Measurements from ENCODE around the gene XPR1. TPM values are rescaled to one million over a fixed set of nuclear protein-coding genes. Genes with fewer than 3 reads are reported as not detected.

Gene XPR1
- total RNA-seq, 4 donors from 2014 or later, result 29.4 to 42.2 (median 33.7) TPM

DNA sequence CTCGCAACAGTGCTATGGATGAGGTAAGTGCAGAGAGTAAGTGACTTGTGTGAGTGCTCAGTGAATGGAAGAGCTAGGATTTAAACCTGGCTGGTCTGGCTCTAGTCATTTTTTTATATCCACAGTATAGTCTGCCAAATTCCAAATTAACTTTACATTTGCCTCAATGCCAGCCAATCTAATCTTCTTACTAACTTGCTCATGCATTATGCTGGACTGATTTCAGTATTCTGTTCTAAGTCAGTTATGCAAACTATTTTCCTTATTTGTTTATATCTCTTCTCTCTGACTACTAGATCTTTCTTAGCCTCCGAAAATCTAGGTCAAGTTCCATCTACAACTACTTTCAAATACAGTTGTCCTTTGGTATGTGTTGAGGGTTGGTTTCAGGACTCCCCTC is 133.3 kb downstream of the XPR1 start:
- Histone ChIP-seq H3K9me3 (no peaks in the 10 kb centered on the region), H3K4me3 (replicated peaks in 1 of 3) (no peak overlapping the region), H3K27ac (no peak overlapping the region), H3K27me3 (no peaks in the 10 kb centered on the region), H3K4me1 (peaks cover 3 to 4% of the 10 kb centered on the region in 2 donors), H3K36me3 (no peaks in the 10 kb centered on the region)
- DNase-seq, result no peak
- intact Hi-C loops (cut with DNase I), result no loop called here
- TF ChIP-seq, protein P1, sequence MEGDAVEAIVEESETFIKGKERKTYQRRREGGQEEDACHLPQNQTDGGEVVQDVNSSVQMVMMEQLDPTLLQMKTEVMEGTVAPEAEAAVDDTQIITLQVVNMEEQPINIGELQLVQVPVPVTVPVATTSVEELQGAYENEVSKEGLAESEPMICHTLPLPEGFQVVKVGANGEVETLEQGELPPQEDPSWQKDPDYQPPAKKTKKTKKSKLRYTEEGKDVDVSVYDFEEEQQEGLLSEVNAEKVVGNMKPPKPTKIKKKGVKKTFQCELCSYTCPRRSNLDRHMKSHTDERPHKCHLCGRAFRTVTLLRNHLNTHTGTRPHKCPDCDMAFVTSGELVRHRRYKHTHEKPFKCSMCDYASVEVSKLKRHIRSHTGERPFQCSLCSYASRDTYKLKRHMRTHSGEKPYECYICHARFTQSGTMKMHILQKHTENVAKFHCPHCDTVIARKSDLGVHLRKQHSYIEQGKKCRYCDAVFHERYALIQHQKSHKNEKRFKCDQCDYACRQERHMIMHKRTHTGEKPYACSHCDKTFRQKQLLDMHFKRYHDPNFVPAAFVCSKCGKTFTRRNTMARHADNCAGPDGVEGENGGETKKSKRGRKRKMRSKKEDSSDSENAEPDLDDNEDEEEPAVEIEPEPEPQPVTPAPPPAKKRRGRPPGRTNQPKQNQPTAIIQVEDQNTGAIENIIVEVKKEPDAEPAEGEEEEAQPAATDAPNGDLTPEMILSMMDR (IDR thresholded peaks at IDR 0.05), result no peak
- TF ChIP-seq POLR2A (IDR thresholded peaks at IDR 0.05), result no peak
- WGBS, 2 donors, result 65 to 70% methylated on average over 2 of the region's 2 CpGs

DNA sequence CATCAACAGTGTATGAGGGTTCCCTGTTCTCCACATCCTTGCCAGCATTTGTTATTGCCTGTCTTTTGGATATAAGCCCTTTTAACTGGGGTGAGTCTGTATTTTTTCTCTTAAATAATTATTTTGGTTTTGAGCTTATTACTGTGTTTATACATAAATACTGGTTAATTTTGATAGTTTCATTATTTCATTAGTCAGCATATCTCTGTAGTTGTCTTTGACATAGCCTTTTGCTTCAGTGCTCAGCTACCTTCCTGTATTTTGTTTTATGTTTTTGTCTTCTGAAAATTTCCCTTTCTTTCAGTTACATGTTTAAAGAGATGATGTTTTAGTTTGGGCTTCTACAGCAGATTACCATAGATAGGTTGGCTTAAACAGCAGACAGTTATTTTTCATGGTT is 138.1 kb downstream of the XPR1 start:
- no peak for DNase-seq
- intact Hi-C loops (cut with DNase I), result no loop called here
- TF ChIP-seq, protein P1 (IDR thresholded peaks at IDR 0.05), result no peak
- TF ChIP-seq POLR2A (IDR thresholded peaks at IDR 0.05), result no peak
- Histone ChIP-seq H3K4me1 (peaks cover 3 to 4% of the 10 kb centered on the region in 2 donors), H3K36me3 (no peaks in the 10 kb centered on the region), H3K27me3 (no peaks in the 10 kb centered on the region), H3K27ac (no peak overlapping the region), H3K4me3 (replicated peaks in 1 of 3) (no peak overlapping the region), H3K9me3 (no peaks in the 10 kb centered on the region)

DNA sequence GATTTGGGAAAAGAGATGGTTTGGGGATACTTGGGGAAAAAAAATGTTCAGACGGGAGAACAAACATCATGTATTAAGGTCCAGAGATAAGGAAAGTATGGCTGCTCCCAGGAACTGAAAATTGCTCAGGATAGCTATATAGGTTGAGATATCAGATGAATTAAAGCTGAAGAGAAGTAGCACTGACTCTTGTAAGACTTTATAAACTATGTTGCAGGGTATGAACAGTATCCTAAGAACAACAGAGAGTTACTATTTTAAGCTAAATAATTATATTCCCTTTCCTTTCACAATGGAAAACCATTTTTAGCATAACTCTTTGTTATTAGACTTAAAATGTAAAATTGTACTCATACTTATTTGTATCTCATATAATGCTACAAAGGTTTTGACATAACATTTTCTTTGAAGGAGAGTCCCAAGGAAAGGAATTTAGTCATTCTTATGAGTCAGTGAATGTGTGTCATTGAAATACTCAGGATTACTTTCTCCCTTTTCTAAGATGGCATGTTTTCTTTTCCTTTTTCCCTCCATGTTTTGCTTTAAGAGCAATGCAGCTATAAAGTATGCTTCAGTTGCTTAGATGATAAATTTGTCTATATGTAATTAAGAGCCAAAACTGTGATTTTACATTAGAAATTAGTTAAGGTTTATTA is 141.5 kb downstream of the XPR1 start:
- 90 to 91% methylated on average over 1 of the region's 1 CpG for WGBS, 2 donors
- Histone ChIP-seq H3K9me3 (no peaks in the 10 kb centered on the region), H3K36me3 (no peaks in the 10 kb centered on the region), H3K27me3 (no peaks in the 10 kb centered on the region), H3K4me1 (no peaks in the 10 kb centered on the region), H3K4me3 (replicated peaks in 1 of 3) (no peak overlapping the region), H3K27ac (no peak overlapping the region)
- DNase-seq, result no peak
- TF ChIP-seq POLR2A (IDR thresholded peaks at IDR 0.05), result no peak
- TF ChIP-seq, protein P1 (IDR thresholded peaks at IDR 0.05), result no peak
- intact Hi-C loops (cut with DNase I), result no loop called here

DNA sequence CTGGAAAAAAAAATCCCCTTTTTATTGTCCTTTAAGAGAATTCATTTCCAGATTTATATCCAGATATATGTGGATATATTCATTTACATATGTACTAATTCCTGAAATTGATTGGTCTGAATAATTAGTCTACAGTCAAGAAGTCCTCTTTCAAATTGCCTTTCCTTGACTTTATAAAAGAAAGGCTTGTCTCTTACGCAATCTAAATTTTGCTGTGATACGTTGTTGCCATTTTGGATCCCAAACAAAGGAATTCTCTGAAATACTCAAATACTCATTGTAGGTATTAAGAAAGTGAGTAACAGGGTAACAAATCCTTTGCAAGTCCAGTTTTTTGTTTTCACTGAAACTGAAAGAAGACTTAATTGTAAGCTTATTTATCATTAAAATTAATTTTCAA is 144.0 kb downstream of the XPR1 start:
- no peaks in the 10 kb centered on the region for H3K9me3 ChIP-seq
- TF ChIP-seq POLR2A (IDR thresholded peaks at IDR 0.05), result no peak
- TF ChIP-seq, protein P1 (IDR thresholded peaks at IDR 0.05), result no peak
- H3K27ac ChIP-seq, result no peak overlapping the region
- H3K4me3 ChIP-seq (replicated peaks in 1 of 3), result no peak overlapping the region
- H3K4me1 ChIP-seq, result no peaks in the 10 kb centered on the region
- H3K27me3 ChIP-seq, result no peaks in the 10 kb centered on the region
- 95 to 98% methylated on average over 2 of the region's 2 CpGs for WGBS, 2 donors
- no peaks in the 10 kb centered on the region for H3K36me3 ChIP-seq
- DNase-seq, result no peak
- intact Hi-C loops (cut with DNase I), result no loop called here

DNA sequence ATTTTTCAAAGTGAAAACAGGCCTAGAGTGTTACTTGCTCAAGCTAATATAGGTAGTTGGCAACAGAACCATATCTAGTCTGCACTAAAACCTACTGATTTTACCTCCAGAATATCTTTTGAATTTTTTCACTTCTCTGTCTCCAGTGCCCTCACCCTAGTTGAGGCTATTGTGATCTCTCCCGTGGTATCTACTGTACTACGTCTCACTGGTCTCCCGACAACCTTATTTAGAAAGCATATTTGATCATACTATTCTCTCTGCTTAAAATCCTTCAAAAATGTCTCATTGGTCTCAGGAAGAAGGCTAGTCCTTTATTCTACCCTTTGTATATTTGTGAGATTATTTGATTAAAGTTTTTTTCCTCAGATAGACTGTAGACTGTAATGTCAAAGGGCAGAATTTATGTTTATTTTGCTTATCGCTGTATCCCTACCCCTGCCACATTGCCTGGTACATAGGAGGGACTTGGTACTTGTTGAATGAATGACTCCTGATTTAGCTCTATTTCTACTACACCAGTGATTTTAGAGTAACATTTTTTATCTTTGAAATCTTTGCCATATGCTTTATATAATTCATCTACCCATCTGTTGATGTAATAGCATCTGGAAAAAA is 145.4 kb downstream of the XPR1 start:
- no peak for DNase-seq
- WGBS, 2 donors, result 92 to 96% methylated on average over 4 of the region's 4 CpGs
- intact Hi-C loops (cut with DNase I), result no loop called here
- no peaks in the 10 kb centered on the region for H3K36me3 ChIP-seq
- H3K27ac ChIP-seq, result no peak overlapping the region
- H3K9me3 ChIP-seq, result no peaks in the 10 kb centered on the region
- TF ChIP-seq POLR2A (IDR thresholded peaks at IDR 0.05), result no peak
- TF ChIP-seq, protein P1 (IDR thresholded peaks at IDR 0.05), result no peak
- H3K4me3 ChIP-seq (replicated peaks in 1 of 3), result no peak overlapping the region
- H3K27me3 ChIP-seq, result no peaks in the 10 kb centered on the region
- no peaks in the 10 kb centered on the region for H3K4me1 ChIP-seq
